Smooth muscle cell (in vitro differentiated cells): ENCODE data around the gene LRP4. TPM values are rescaled to one million over a fixed set of nuclear protein-coding genes. Genes with fewer than 3 reads are reported as not detected.

Experiments used
- DNase-seq: peaks from one replicate; lab custom pipeline; 2025; ENCODE audit not compliant: unreplicated experiment; lab: John Stamatoyannopoulos, UW
- H2AFZ ChIP-seq: fragments of 200-600 bp; sonication (generic); 2 replicates; pipeline ENCODE4 v1.6.0; 2016; ENCODE audit warnings: antibody characterized with exemption, low read depth, mild to moderate bottlenecking
- H3F3A ChIP-seq: fragments of 200-600 bp; sonication (generic); 2 replicates; pipeline ENCODE4 v1.6.0; 2017; ENCODE audit warnings: antibody characterized with exemption, low read depth
- H3K27ac ChIP-seq: fragments of 200-600 bp; sonication (generic); 2 replicates; pipeline ENCODE4 v1.5.1; 2016; ENCODE audit warnings: low read depth, mild to moderate bottlenecking
- H3K27me3 ChIP-seq: fragments of 200-600 bp; sonication (generic); 2 replicates; pipeline ENCODE4 v1.6.1; 2016; ENCODE audit warnings: low read depth, mild to moderate bottlenecking
- H3K36me3 ChIP-seq: fragments of 200-600 bp; sonication (generic); 2 replicates; pipeline ENCODE4 v1.5.1; 2016; ENCODE audit warnings: low read depth
- H3K4me1 ChIP-seq: fragments of 200-600 bp; sonication (generic); 2 replicates; pipeline ENCODE4 v1.5.1; 2016; ENCODE audit warnings: low read depth
- H3K4me2 ChIP-seq: fragments of 200-600 bp; sonication (generic); 2 replicates; pipeline ENCODE4 v1.6.0; 2016; ENCODE audit warnings: mild to moderate bottlenecking
- H3K4me3 ChIP-seq: fragments of 200-600 bp; sonication (generic); 2 replicates; pipeline ENCODE4 v1.5.1; 2016; ENCODE audit warnings: mild to moderate bottlenecking
- H3K79me2 ChIP-seq: fragments of 200-600 bp; sonication (generic); 2 replicates; pipeline ENCODE4 v1.6.0; 2016; ENCODE audit warnings: low read depth, mild to moderate bottlenecking
- H3K9ac ChIP-seq: fragments of 200-600 bp; sonication (generic); 2 replicates; pipeline ENCODE4 v1.6.0; 2016; ENCODE audit warnings: low read depth
- H3K9me3 ChIP-seq: fragments of 200-600 bp; sonication (generic); replicated peaks from 2 replicates; pipeline ENCODE4 v1.5.1; 2016; ENCODE audit warnings: low read depth
- H4K20me1 ChIP-seq: fragments of 200-600 bp; sonication (generic); 2 replicates; pipeline ENCODE4 v1.6.0; 2016; ENCODE audit warnings: low read depth
- WGBS: methylation state at CpG from one replicate; pipeline ENCODE4 v1.1.7; 2016; ENCODE audit warnings: low lambda C conversion rate; 5-methylcytosine and 5-hydroxymethylcytosine counted together
- polyA plus RNA-seq: library from polyadenylated mRNA; unstranded; fragments of >200 nt; fragmentation: Nextera tagmentation; extraction: Ambion mirVana; gene quantifications from 2 replicates; pipeline ENCODE4 v1.2.1, GENCODE V29; 2016
- total RNA-seq: library from RNA; depleted of rRNA; stranded (reverse); fragments of >200 nt; gene quantifications from 2 replicates; pipeline ENCODE4 v1.2.3, GENCODE V29; 2014
- TF ChIP-seq, protein P1 (sequence below): fragments of 200-600 bp; sonication (generic); IDR thresholded peaks from 2 replicates; pipeline ENCODE4 v1.5.1; 2017; ENCODE audit warnings: borderline replicate concordance, mild to moderate bottlenecking, antibody characterized with exemption; ENCODE audit not compliant: insufficient read depth, poor library complexity, severe bottlenecking

The LRP4 gene
- total and polyA plus RNA-seq, 2 experiments from 2014 or later = 10.4 to 13.6 TPM

DNA sequence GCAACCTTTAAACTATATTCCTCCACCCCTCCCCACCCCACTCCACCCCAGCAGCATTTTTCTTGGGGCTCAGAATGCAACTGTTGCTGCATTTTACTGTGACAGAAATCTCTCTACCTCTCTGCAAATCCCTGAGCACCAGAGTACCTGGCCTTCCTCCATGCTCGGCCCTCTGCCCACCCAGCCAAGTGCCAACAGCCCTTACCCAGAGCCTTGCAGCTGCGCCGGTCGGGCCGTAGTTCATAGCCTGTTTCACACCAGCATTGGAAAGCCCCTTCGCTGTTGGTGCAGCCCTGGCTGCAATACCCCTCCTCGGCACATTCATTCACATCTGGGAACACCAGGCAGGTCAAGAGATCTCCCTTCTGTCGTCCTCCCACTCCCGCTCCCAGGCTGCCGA lies 23.4 kb downstream of the LRP4 start:
- H2AFZ ChIP-seq = no peak overlapping the region
- peaks cover 4% of the 10 kb centered on the region for H3F3A ChIP-seq
- no peak overlapping the region for H3K4me3 ChIP-seq
- H3K4me2 ChIP-seq = no peak overlapping the region
- DNase-seq = no peak
- H4K20me1 ChIP-seq = no peaks in the 10 kb centered on the region
- H3K27me3 ChIP-seq = no peaks in the 10 kb centered on the region
- H3K36me3 ChIP-seq = no peaks in the 10 kb centered on the region
- no peaks in the 10 kb centered on the region for H3K9me3 ChIP-seq
- TF ChIP-seq, protein P1, sequence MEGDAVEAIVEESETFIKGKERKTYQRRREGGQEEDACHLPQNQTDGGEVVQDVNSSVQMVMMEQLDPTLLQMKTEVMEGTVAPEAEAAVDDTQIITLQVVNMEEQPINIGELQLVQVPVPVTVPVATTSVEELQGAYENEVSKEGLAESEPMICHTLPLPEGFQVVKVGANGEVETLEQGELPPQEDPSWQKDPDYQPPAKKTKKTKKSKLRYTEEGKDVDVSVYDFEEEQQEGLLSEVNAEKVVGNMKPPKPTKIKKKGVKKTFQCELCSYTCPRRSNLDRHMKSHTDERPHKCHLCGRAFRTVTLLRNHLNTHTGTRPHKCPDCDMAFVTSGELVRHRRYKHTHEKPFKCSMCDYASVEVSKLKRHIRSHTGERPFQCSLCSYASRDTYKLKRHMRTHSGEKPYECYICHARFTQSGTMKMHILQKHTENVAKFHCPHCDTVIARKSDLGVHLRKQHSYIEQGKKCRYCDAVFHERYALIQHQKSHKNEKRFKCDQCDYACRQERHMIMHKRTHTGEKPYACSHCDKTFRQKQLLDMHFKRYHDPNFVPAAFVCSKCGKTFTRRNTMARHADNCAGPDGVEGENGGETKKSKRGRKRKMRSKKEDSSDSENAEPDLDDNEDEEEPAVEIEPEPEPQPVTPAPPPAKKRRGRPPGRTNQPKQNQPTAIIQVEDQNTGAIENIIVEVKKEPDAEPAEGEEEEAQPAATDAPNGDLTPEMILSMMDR = no peak
- H3K27ac ChIP-seq = no peak overlapping the region
- no peaks in the 10 kb centered on the region for H3K79me2 ChIP-seq
- no peak overlapping the region for H3K9ac ChIP-seq
- H3K4me1 ChIP-seq = no peaks in the 10 kb centered on the region
- 96% methylated on average over 10 of the region's 10 CpGs for WGBS

DNA sequence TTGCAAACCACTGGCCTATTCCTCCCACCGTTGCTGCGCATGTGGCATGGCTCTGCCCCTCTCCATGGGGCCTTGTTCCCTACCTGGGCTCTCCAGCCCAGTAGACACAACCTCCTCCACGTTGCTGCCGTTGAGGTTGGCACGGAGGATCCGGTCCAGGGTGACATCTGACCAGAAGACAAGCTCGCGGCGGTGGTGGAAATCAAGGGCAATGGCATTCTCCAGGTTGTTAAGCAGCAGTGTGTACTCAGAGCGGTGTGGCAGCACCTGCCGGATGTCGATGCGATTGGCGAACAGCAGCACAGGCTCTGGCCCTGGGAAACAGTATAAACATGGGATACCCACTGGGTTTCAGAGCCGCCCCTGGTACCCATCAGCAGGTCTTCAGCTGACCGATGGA lies 23.8 kb downstream of the LRP4 start:
- Histone ChIP-seq H4K20me1 (no peaks in the 10 kb centered on the region), H3K4me1 (no peaks in the 10 kb centered on the region), H3K27me3 (no peaks in the 10 kb centered on the region), H3K79me2 (no peaks in the 10 kb centered on the region), H3K27ac (no peak overlapping the region), H3K9ac (no peak overlapping the region), H3K9me3 (no peaks in the 10 kb centered on the region), H2AFZ (no peak overlapping the region), H3K36me3 (no peaks in the 10 kb centered on the region), H3K4me2 (no peak overlapping the region), H3F3A (peaks cover 4% of the 10 kb centered on the region), H3K4me3 (no peak overlapping the region)
- TF ChIP-seq, protein P1 = no peak
- WGBS = 97% methylated on average over 16 of the region's 16 CpGs
- DNase-seq = no peak

DNA sequence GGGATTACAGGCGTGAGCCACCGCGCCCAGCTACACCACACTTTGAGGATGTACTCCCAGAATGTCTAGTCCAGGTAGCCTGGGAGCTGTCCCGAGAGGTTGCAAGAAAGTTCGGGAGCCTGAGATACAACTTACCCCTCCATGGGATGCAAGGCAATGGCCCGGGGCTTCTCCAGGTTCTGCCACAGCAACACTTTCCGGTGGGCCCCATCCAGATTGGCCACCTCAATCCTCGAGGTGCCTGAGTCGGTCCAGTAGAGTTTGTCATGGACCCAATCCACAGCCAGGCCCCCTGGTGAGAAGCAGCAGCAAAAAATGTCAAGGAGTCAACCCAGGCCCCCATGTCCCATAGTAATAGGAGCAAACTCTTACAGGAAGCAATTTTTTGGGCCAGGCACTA lies 25.5 kb downstream of the LRP4 start:
- H4K20me1 ChIP-seq = no peaks in the 10 kb centered on the region
- H3K27me3 ChIP-seq = no peaks in the 10 kb centered on the region
- no peaks in the 10 kb centered on the region for H3K4me1 ChIP-seq
- 98% methylated on average over 9 of the region's 9 CpGs for WGBS
- no peak overlapping the region for H2AFZ ChIP-seq
- H3K4me3 ChIP-seq = no peak overlapping the region
- H3K4me2 ChIP-seq = no peak overlapping the region
- no peak overlapping the region for H3K9ac ChIP-seq
- H3K27ac ChIP-seq = no peak overlapping the region
- H3K9me3 ChIP-seq = no peaks in the 10 kb centered on the region
- no peaks in the 10 kb centered on the region for H3K36me3 ChIP-seq
- H3K79me2 ChIP-seq = no peaks in the 10 kb centered on the region
- TF ChIP-seq, protein P1 = no peak
- no peak for DNase-seq
- peaks cover 4% of the 10 kb centered on the region for H3F3A ChIP-seq

DNA sequence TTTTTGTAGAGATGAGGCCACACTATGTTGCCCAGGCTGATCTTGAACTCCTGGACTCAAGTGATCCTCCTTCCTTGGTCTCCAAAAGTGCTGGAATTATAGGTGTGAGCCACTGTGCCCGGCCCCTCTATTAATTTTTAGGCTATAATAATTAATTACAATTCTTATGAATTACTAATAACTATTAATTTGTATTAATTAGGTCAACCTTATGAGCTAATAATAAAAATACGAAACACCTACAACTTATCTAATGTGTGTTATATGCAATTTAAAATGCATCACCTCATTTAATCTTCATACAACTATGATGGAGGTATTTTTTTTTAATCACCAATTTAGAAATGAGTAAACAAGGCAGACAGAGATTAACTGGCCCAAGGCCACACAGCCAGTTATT lies 26.2 kb downstream of the LRP4 start:
- Histone ChIP-seq H2AFZ (no peak overlapping the region), H3K27me3 (no peaks in the 10 kb centered on the region), H3F3A (peaks cover 4% of the 10 kb centered on the region), H3K4me3 (no peak overlapping the region), H3K36me3 (no peaks in the 10 kb centered on the region), H4K20me1 (no peaks in the 10 kb centered on the region), H3K79me2 (no peaks in the 10 kb centered on the region), H3K9me3 (no peaks in the 10 kb centered on the region), H3K4me2 (no peak overlapping the region), H3K9ac (no peak overlapping the region), H3K27ac (no peak overlapping the region), H3K4me1 (no peaks in the 10 kb centered on the region)
- no peak for DNase-seq
- WGBS = 98% methylated on average over 2 of the region's 2 CpGs
- TF ChIP-seq, protein P1 = no peak
